ENCODE measurements around the gene RARB.

Gene RARB

DNA sequence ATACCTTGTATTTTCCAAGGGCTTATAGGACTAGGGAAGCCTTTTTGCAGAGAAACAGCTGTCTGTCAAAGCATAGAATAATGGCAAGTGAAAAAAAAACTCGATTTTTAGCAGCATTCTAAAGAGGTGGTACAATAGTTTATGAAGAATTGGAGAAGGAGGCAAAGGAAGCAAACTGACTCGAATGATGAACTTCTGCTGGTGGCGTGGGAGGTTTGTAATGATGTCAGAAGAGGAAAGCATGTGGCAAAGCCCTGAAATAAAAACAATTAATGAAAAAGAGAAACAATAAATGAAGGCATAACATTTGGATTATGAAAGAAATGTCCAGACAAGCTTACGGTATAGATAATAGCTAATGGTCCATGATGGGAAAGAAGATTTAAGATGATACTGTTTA, 77.5 kb downstream of the RARB start:
- in situ Hi-C loops (cut with HindIII; ENCODE audit: low sequenced_read_pairs): no loop called here
- no peak for DNase-seq (ENCODE audit: low read depth, low spot score)
- TF ChIP-seq, protein P1, sequence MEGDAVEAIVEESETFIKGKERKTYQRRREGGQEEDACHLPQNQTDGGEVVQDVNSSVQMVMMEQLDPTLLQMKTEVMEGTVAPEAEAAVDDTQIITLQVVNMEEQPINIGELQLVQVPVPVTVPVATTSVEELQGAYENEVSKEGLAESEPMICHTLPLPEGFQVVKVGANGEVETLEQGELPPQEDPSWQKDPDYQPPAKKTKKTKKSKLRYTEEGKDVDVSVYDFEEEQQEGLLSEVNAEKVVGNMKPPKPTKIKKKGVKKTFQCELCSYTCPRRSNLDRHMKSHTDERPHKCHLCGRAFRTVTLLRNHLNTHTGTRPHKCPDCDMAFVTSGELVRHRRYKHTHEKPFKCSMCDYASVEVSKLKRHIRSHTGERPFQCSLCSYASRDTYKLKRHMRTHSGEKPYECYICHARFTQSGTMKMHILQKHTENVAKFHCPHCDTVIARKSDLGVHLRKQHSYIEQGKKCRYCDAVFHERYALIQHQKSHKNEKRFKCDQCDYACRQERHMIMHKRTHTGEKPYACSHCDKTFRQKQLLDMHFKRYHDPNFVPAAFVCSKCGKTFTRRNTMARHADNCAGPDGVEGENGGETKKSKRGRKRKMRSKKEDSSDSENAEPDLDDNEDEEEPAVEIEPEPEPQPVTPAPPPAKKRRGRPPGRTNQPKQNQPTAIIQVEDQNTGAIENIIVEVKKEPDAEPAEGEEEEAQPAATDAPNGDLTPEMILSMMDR (IDR thresholded peaks at IDR 0.05; ENCODE audit: low read depth, low read length): no peak
- no peak overlapping the region for H3K4me3 ChIP-seq (ENCODE audit: low read depth, low read length)

GRCh38 chr3:25507811-25508210, 79.7 kb downstream of the RARB start:
- H3K4me3 ChIP-seq (ENCODE audit: low read depth, low read length): no peak overlapping the region
- in situ Hi-C loops (cut with HindIII; ENCODE audit: low sequenced_read_pairs): no loop called here
- no peak for DNase-seq (ENCODE audit: low read depth, low spot score)
- TF ChIP-seq, protein P1 (IDR thresholded peaks at IDR 0.05; ENCODE audit: low read depth, low read length): no peak

DNA sequence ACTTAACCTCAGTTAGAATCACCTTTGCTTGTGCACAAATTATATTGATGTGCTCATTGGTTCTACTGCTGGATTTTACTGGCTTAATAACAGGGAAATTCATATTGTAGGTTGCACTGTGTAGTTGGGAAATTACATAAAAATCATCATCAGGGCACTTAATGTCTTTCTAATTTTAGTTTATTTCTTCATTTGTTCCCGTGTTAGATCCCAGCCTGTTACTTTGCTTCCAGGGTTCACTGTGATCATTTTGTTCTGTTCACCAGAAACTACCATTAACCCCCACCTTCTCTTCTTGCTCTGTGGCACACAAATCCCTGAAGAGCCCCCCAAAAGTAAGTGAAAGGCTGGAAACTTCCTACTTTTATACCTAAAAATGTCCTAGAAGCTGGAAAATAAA, 80.4 kb downstream of the RARB start:
- H3K4me3 ChIP-seq (ENCODE audit: low read depth, low read length): no peak overlapping the region
- in situ Hi-C loops (cut with HindIII; ENCODE audit: low sequenced_read_pairs): no loop called here
- TF ChIP-seq, protein P1 (IDR thresholded peaks at IDR 0.05; ENCODE audit: low read depth, low read length): no peak

DNA sequence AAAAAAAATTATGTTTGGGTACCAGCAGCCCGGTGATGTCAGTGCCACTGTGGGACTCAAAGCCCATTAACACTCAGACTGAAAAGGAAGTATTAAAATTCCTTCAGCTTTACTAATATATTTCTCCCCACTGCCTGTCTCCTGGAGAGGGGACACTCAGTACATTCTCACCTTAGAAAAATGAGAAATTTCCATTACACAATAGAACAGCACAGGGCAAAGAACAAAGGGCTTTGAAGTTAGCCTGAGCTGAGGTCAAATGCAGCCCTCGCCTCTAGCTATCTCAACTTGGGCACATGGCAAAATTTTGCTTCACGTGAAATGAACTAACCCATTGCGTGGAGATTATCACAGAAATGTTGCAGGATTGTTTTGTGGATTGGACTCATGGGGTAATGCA, 80.8 kb downstream of the RARB start:
- in situ Hi-C loops (cut with HindIII; ENCODE audit: low sequenced_read_pairs): no loop called here
- H3K4me3 ChIP-seq (ENCODE audit: low read depth, low read length): no peak overlapping the region
- TF ChIP-seq, protein P1 (IDR thresholded peaks at IDR 0.05; ENCODE audit: low read depth, low read length): no peak
- DNase-seq (ENCODE audit: low read depth, low spot score): peak; percentile 86

More for the DNA sequence above, 80.4 kb downstream of the RARB start:
- no peak for DNase-seq (ENCODE audit: low read depth, low spot score)

- in situ Hi-C loops (cut with HindIII; ENCODE audit: low sequenced_read_pairs): no loop called here
- TF ChIP-seq, protein P1 (IDR thresholded peaks at IDR 0.05; ENCODE audit: low read depth, low read length): no peak
- no peak for DNase-seq (ENCODE audit: low read depth, low spot score)
- no peak overlapping the region for H3K4me3 ChIP-seq (ENCODE audit: low read depth, low read length)
Observed at GRCh38 chr3:25510797-25511196, 82.7 kb downstream of the RARB start.

- no peak for DNase-seq (ENCODE audit: low read depth, low spot score)
- TF ChIP-seq, protein P1 (IDR thresholded peaks at IDR 0.05; ENCODE audit: low read depth, low read length): no peak
- no peak overlapping the region for H3K4me3 ChIP-seq (ENCODE audit: low read depth, low read length)
- in situ Hi-C loops (cut with HindIII; ENCODE audit: low sequenced_read_pairs): no loop called here
Observed at GRCh38 chr3:25511972-25512721, 84.1 kb downstream of the RARB start.
